Ecto neural progenitor cell (in vitro differentiated cells): ENCODE data around the gene CFAP74.
"Not testable (repeated sequence)": the region's sequence is repeated elsewhere in the genome, so short reads cannot be mapped to it uniquely, and the experiment has no call there.

Experiments used
- DNase-seq: peaks from one replicate; pipeline ENCODE4 v3.0.0-alpha.2; 2018; ENCODE audit warnings: low spot score

CFAP74 gene

GRCh38 chr1:1984560-1985070, 19.0 kb downstream of the CFAP74 start:
- DNase-seq, result no peak

DNA sequence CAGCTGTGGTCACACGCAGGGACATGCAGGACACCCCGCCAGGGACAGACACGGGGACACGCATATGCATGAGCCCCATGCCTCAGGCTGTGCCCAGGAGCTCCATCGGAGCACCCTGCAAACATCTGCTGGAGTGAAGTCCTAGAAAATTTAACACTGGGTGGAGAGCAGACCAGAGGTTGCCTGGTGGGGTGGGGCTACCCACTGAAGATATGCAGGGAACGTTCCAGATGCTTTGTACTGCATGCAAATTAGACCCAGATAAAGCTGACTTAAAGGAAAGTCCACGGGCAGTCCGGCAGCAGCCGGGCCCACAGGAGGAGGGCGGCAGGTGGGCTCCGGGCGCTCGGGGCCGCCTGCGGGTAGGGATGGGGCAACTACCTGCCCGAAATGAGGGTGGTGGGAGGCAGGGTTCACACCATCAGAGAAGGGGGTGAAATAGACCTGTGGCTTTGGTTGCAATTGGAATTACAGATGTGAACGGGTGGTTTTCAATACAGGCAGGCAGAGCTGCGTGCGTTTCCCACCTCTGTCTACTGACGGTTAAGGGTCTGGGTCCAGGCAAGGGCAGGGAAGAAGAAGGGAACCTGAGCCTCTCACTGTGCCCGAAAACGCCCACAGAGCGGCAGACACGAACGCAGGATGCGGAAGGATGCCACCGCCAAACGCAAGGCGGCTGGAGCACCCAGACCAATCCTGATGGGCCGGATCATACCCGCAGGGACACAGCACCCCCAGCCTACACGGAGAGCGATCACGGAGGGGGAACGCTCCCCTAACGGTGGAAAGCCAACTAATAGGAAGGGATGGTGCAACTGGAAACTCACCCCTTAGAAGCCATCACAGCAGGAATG, 21.0 kb downstream of the CFAP74 start:
- DNase-seq, result no peak

- not testable (repeated sequence) for DNase-seq
These were observed 21.8 kb downstream of the CFAP74 start for GRCh38 chr1:1981631-1982327.

GRCh38 chr1:1981142-1981500, 22.5 kb downstream of the CFAP74 start:
- DNase-seq, result no peak

- no peak for DNase-seq
These were observed 23.0 kb downstream of the CFAP74 start for GRCh38 chr1:1980467-1981141.

GRCh38 chr1:1979482-1980165, 24.0 kb downstream of the CFAP74 start:
- no peak for DNase-seq

- not testable (repeated sequence) for DNase-seq
These were observed 24.7 kb downstream of the CFAP74 start for GRCh38 chr1:1978690-1979481.

- DNase-seq, result no peak
These were observed 25.5 kb downstream of the CFAP74 start for GRCh38 chr1:1978108-1978507.

DNA sequence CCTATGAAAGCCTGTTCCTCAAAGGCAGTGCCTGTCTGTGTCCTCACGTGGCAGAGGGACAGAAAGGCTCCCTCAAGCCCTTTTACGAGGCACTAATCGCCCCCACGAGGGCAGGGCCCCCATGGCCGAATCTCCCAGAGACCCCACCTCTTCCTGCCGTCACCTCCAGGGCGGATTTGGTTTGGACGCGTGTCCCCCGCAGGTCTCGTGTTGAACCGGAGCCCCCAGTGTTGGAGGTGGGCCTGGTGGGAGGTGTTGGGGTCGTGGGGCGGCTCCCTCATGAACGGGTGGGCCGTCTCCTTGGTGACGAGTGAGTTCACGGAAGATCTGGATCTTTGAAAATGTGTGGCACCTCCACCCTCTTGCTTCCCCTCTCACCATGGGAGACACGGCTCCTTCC, 27.6 kb downstream of the CFAP74 start:
- no peak for DNase-seq

DNA sequence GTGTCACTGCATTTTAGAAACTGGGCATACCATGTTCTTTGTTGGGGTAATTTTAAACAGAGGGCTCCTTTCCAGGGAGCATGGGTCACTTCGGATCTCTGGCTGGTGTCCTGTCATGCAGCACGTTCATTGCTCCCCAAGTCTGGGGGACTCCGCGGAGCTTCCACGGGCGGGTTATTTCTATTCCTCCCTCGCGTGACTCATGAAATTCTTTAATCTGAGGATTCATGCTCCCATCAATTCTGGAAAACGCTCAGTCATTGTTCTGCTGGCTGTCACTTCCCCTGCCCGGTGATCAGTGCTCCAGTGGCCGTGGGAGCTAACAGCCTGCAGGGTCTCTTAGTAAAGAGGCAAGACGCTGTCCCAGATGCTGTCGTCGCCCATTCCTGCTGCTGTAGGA, 28.1 kb downstream of the CFAP74 start:
- DNase-seq, result no peak

DNA sequence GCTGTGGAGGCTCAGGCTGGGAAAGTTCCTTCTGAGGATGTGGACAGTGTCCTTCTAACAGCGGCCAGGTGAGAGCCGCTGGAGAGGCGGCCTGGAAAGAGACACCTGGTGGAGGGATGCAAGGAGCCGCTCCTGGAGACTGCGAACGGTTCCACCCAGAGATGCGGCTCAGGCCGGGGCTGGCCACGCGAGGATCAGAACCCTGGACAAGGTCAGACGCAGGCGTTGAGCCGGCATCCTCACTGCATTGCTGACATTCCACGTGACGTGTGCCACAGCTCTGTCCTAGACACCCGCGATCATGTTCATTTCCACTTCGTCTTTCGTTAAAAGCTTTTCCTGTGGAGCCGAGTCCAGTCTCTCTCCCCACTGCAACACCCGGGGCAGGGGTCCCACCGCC, 28.8 kb downstream of the CFAP74 start:
- DNase-seq, result no peak

DNA sequence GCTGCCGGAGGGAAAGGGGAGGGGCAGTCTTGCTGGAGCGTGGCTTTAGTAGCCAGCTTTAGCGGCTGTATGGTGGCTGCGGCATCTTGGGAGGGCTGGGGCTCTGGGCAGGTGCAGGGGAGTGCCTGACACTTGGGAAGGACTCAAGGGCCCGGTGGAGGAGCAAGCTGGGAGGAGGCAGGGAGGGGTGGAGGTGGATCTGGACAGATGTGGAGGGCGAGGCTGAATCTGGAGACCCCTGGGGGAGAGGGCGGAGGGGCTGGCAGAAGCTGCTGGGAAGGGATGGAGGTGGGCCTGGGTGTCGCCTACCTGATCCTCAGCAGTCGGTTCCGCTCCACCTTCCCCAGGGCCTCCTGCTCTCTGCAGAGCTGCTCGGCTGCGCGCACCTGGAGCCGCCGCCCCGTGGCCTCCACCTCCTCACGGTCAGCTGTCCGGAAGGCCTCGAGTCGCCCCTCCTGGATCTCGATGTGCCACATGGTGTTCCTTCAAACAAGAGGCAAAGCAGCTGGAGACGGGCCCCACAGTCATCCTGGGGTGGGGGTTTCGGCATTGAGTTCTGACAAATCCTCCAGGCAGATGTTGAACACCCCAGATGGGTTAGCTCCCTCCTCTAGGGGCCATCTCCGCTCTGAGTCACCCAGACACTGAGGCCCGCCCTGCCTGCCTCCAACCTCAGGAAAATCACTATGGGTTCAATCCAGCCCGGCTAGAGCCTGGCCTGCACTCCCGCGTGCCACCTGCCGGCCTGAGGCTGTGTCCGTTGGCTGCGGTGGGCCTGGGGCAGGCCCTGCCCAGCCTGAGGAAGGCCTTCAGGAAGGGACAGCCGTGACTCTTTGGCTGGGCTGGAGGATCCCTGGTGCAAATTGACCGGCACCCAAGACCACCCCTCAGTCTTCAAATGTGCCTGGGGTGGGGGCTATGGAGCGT, 29.6 kb downstream of the CFAP74 start:
- DNase-seq, result no peak

GRCh38 chr1:1972976-1973715, 30.4 kb downstream of the CFAP74 start:
- no peak for DNase-seq

DNA sequence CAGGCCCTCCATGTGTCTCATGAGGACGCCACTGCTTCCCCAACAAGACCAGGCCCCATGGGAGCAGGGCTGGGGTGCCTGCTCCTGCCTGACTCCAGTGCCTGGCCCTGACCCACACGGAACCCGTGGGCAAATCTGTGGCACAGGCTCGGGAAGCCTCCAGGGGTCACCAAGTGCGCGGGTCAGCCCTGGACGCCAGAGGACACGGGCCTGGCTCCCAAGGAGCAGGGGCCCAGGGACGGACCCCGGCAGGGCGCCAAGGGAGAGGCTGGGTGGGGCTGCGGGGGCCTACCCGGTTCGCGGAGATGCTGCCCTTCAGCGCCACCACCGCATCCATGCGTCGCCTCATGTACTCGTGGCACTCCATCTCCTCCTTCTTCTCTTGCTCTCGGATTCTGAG, 31.9 kb downstream of the CFAP74 start:
- no peak for DNase-seq

DNA sequence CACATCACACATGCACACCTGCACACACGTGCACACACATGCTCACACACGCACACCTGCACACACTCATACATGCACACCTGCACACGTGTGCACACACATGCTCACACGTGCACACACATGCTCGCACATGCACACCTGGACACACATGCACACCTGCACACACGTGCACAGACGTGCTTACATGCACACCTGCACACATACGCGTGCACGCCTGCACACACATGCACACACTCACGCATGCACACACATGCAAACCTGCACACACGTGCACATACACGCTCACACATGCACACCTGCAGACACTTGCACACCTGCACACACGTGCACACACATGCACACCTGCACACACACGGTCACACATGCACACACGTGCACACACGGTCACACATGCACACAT, 32.6 kb downstream of the CFAP74 start:
- DNase-seq, result no peak

GRCh38 chr1:1969953-1970716, 33.5 kb downstream of the CFAP74 start:
- no peak for DNase-seq

GRCh38 chr1:1969505-1969900, 34.1 kb downstream of the CFAP74 start:
- DNase-seq, result no peak

- no peak for DNase-seq
These were observed 34.6 kb downstream of the CFAP74 start for GRCh38 chr1:1968767-1969504.
